Measurements from ENCODE around the gene GUSB. TPM values are rescaled to one million over a fixed set of nuclear protein-coding genes. Genes with fewer than 3 reads are reported as not detected.

GUSB gene
- total and polyA plus RNA-seq, 9 of the 15 experiments (the other 6 are each of a cell fraction or from before 2014, with no cell fraction given): 22.7 to 102 (median 60.1) TPM

DNA sequence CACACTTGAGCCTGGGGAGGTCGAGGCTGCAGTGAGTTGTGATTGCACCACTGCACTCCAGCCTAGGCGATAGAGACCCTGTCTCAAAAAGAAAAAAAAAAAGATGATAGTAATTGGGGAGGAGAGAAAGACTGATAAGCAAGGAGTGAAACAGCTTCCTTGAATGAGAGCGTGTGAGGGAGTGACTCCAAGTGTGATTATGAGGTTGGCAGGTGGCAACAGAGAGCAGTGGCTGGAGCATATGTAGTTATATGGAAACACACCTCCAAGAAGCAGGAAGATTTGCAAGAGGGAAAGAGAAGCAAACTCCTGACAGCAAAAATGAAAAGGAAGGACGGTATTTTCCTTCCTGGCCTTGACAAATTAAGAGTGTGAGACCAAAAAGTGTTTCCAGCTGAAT lies 58.7 kb downstream of the GUSB start:
- FAIRE-seq: no peak
- Histone ChIP-seq H3K79me2 (ENCODE audit: control insufficient read depth, insufficient read depth, low read length) (peaks cover 44% of the 10 kb centered on the region), H3K4me3 (no peak overlapping the region), H3K4me2 (ENCODE audit: insufficient read depth, low read length) (no peak overlapping the region), H2AFZ (ENCODE audit: low read depth, low read length) (no peak overlapping the region), H3K9me1 (ENCODE audit: control insufficient read depth, insufficient read depth, low read length) (no peaks in the 10 kb centered on the region), H3K9me3 (replicated peaks; ENCODE audit: control insufficient read depth, insufficient read depth, low read depth, low read length) (no peaks in the 10 kb centered on the region), H3K9ac (ENCODE audit: insufficient read depth in 1 of 2, low read depth in 2 of 2, low read length in 2 of 2) (no peak overlapping the region), H3K27me3 (ENCODE audit: control insufficient read depth in 2 of 2, insufficient read depth in 2 of 2, low read length in 2 of 2) (no peaks in the 10 kb centered on the region), H3K27ac (ENCODE audit: extremely low read depth, low read depth, low read length) (no peak overlapping the region), H3K4me1 (replicated peaks in 1 of 2; ENCODE audit: control insufficient read depth in 2 of 2, insufficient read depth in 2 of 2, low read length in 2 of 2) (peaks cover 9 to 28% of the 10 kb centered on the region in 2 experiments; a peak in 4 of 5 replicates), H3K36me3 (ENCODE audit: control insufficient read depth, insufficient read depth, low read length) (peaks cover 5% of the 10 kb centered on the region; the same call in 2 of the 3 replicates), H4K20me1 (replicated peaks; ENCODE audit: control insufficient read depth, insufficient read depth, low read length) (0 out of 2 replicates have a peak, but pooled peaks cover 2% of the 10 kb centered on the region)
- TF ChIP-seq, protein P1, sequence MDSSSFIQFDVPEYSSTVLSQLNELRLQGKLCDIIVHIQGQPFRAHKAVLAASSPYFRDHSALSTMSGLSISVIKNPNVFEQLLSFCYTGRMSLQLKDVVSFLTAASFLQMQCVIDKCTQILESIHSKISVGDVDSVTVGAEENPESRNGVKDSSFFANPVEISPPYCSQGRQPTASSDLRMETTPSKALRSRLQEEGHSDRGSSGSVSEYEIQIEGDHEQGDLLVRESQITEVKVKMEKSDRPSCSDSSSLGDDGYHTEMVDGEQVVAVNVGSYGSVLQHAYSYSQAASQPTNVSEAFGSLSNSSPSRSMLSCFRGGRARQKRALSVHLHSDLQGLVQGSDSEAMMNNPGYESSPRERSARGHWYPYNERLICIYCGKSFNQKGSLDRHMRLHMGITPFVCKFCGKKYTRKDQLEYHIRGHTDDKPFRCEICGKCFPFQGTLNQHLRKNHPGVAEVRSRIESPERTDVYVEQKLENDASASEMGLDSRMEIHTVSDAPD (CRISPR knock-in tag; IDR thresholded peaks at IDR 0.05): no peak
- no peak for TF ChIP-seq ZBED1 (IDR thresholded peaks at IDR 0.05)
- BruUV-seq (replicated peaks): no TSS peak
- in situ Hi-C loops (cut with MboI) (no loop called here), intact Hi-C loops (cut with micrococcal nuclease) (no loop called here)
- CTCF ChIA-PET (ENCODE audit: low intra/inter-chr PET ratio): no interaction called here
- no peak for ATAC-seq
- POLR2A ChIA-PET: no interaction called here
- WGBS (ENCODE audit: insufficient coverage, low coverage, missing lambda C conversion rate): 27% methylated on average over 4 of the region's 4 CpGs
- DNase-seq (ENCODE audit: extremely low read depth in 1 of 4, low spot score in 3 of 4): peak in 2 of 4 experiments; percentile 17 to 20

GRCh38 chr7:65915921-65916657 lies 65.9 kb downstream of the GUSB start:
- Histone ChIP-seq H3K27ac (ENCODE audit: extremely low read depth, low read depth, low read length) (no peak overlapping the region), H3K4me3 (no peak overlapping the region), H3K27me3 (ENCODE audit: control insufficient read depth in 2 of 2, insufficient read depth in 2 of 2, low read length in 2 of 2) (no peaks in the 10 kb centered on the region), H4K20me1 (replicated peaks; ENCODE audit: control insufficient read depth, insufficient read depth, low read length) (no peaks in the 10 kb centered on the region), H3K36me3 (ENCODE audit: control insufficient read depth, insufficient read depth, low read length) (peaks cover 29% of the 10 kb centered on the region), H3K9ac (ENCODE audit: insufficient read depth in 1 of 2, low read depth in 2 of 2, low read length in 2 of 2) (no peak overlapping the region), H3K9me3 (replicated peaks; ENCODE audit: control insufficient read depth, insufficient read depth, low read depth, low read length) (no peaks in the 10 kb centered on the region), H3K79me2 (ENCODE audit: control insufficient read depth, insufficient read depth, low read length) (peaks cover 42% of the 10 kb centered on the region), H3K4me1 (replicated peaks in 1 of 2; ENCODE audit: control insufficient read depth in 2 of 2, insufficient read depth in 2 of 2, low read length in 2 of 2) (no peaks in the 10 kb centered on the region), H2AFZ (ENCODE audit: low read depth, low read length) (no peak overlapping the region), H3K4me2 (ENCODE audit: insufficient read depth, low read length) (no peak overlapping the region), H3K9me1 (ENCODE audit: control insufficient read depth, insufficient read depth, low read length) (no peaks in the 10 kb centered on the region)
- 89% methylated on average over 8 of the region's 8 CpGs for WGBS (ENCODE audit: insufficient coverage, low coverage, missing lambda C conversion rate)
- no peak for TF ChIP-seq HDAC2 (IDR thresholded peaks at IDR 0.05)
- no peak for TF ChIP-seq ZNF655 (CRISPR knock-in tag; IDR thresholded peaks at IDR 0.05)
- TF ChIP-seq GTF2E2 (tag; IDR thresholded peaks at IDR 0.05): no peak
- TF ChIP-seq PPARD (CRISPR knock-in tag; IDR thresholded peaks at IDR 0.05): no peak
- TF ChIP-seq MCM2 (IDR thresholded peaks at IDR 0.05; ENCODE audit: low read depth): no peak
- TF ChIP-seq FOXP1 (CRISPR knock-in tag; IDR thresholded peaks at IDR 0.05): no peak
- ChIA-PET CTCF (ENCODE audit: low intra/inter-chr PET ratio) (no interaction called here), POLR2A (interaction anchor here (0.6 kb wide), 1 partner anchor 444 kb away, joined by 3 read pairs; no protein-coding TSS in a partner anchor)
- no TSS peak for BruUV-seq (replicated peaks)
- FAIRE-seq (no peak), ATAC-seq (no peak), DNase-seq (ENCODE audit: extremely low read depth in 1 of 4, low spot score in 3 of 4) (no peak)
- in situ Hi-C loops (cut with MboI): no loop called here
- intact Hi-C loops (cut with micrococcal nuclease): no loop called here

All from K562 (cell line).